Heart left ventricle (tissue), 13 donors: ENCODE measurements around the gene PDE6B.

ENCODE experiments used
- POLR2A ChIP-seq, 2 donors: fragments of 450-650 bp; IDR thresholded peaks; one replicate each; pipeline ENCODE4 v1.6.1; 2017; ENCODE audit warnings: antibody characterized with exemption in 2 of 2, mild to moderate bottlenecking in 2 of 2, moderate library complexity in 2 of 2
- TF ChIP-seq, protein P1 (sequence below), 12 donors: fragments of 200-600 bp; sonication (generic) in 4 of 12; IDR thresholded peaks; one replicate each; pipeline versions ENCODE4 v1.5.0 to v1.8.0; 2018 to 2022; ENCODE audit warnings: antibody characterized with exemption in 12 of 12, mild to moderate bottlenecking in 5 of 12
- donor health status: ischemic (EF 13 %, LVEDD 7.1; RV severe dilation, severe dysfunction).
- donor health status: DM: no; HTN: yes; CAD: no.
- donor health status: DM: no; HTN: no; CAD: no.
- donor health status: ischemic (EF 25% LVEDD 6.9; RV normal size, moderate dysfunction).
- donor health status: ischemic (EF 25% LVEDD 5.7; RV mildly dilated, moderate dysfunction).
- donor health status: ischemic (EF 35%, LVEDD 5.7; RV mildly dilated, moderate dysfunction).
- donor health status: nonischemic (EF 11% LVEDD 7.7; RV severe dilation, severe dysfunction).
- donor health status: DM: yes; HTN: yes; CAD: no.
- donor health status: PGD.
- donor health status: ischemic (EF 29% LVEDD 5.4; RV normal size, mild dysfunction).
- donor health status: nonischemic (EF 23%, LVEDD 6.1; RV moderate dilation, normal function).

DNA sequence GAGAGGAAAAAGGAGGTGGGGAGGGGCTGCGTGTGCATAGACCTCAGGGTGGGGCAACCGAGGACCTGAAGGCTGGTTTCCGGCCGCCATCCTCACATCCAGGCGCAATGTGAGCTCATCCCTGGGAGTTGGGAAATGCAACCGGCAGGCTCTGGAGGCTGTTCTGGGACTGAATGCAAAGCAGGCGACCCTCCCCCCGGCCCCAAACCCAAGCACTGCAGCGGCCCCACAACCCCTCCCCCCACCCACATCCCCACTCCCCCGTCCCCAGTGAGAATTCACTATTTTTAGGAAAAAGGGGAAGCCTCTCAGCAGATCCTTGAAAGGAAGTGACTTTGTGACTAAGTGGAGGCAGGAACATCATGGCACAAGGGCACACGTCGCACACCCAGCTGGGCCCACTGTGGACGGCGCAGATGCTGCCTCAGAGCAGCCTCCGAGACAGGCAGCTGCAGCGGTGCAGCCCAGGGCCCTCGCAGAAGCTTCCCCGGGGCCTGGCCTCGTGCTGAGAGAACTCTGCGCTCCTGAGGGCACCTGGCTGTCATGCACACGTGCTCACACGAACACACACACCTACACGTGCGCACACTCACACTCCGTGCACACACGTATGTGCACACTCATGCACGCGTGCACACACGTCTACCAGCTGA lies 1.3 kb upstream of the PDE6B start:
- TF ChIP-seq, protein P1, sequence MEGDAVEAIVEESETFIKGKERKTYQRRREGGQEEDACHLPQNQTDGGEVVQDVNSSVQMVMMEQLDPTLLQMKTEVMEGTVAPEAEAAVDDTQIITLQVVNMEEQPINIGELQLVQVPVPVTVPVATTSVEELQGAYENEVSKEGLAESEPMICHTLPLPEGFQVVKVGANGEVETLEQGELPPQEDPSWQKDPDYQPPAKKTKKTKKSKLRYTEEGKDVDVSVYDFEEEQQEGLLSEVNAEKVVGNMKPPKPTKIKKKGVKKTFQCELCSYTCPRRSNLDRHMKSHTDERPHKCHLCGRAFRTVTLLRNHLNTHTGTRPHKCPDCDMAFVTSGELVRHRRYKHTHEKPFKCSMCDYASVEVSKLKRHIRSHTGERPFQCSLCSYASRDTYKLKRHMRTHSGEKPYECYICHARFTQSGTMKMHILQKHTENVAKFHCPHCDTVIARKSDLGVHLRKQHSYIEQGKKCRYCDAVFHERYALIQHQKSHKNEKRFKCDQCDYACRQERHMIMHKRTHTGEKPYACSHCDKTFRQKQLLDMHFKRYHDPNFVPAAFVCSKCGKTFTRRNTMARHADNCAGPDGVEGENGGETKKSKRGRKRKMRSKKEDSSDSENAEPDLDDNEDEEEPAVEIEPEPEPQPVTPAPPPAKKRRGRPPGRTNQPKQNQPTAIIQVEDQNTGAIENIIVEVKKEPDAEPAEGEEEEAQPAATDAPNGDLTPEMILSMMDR (IDR thresholded peaks at IDR 0.05), result no peak
- no peak for TF ChIP-seq POLR2A (IDR thresholded peaks at IDR 0.05)
